ENCODE measurements around the gene RHOV.

The RHOV gene

GRCh38 chr15:40873694-40874561 lies at the start of gene RHOV:
Gene RHOV (minus strand): TSS chr15:40874234. CDS start chr15:40874139, 95 bp downstream.
- peak in 1 of 2 donors; percentile 52 for DNase-seq (ENCODE audit: low read depth in 2 of 2)

DNA sequence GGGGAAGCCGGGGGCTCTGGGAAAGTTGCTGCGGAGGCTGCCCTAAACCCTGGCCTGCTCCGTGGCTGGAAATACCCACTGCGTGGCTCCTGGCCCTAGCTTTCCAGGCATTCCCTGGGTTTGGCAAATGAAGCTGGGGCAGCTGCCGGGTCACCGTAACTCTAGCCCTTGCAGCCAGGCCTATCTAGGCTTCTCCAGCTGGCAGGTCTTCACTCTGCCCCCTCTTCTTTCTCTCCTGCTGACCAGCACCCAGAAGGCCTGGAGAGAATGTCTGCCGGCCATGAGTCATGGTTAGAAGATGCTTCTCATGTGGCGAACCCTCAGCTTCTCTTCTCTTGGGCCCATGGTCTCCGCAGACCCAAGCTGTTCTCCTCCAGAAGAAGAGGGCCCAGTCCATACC lies 49.5 kb upstream of the RHOV start:
- DNase-seq (ENCODE audit: low read depth in 2 of 2): no peak

- no peak for DNase-seq (ENCODE audit: low read depth in 2 of 2)
These were observed 48.6 kb upstream of the RHOV start for GRCh38 chr15:40922608-40923005.

DNA sequence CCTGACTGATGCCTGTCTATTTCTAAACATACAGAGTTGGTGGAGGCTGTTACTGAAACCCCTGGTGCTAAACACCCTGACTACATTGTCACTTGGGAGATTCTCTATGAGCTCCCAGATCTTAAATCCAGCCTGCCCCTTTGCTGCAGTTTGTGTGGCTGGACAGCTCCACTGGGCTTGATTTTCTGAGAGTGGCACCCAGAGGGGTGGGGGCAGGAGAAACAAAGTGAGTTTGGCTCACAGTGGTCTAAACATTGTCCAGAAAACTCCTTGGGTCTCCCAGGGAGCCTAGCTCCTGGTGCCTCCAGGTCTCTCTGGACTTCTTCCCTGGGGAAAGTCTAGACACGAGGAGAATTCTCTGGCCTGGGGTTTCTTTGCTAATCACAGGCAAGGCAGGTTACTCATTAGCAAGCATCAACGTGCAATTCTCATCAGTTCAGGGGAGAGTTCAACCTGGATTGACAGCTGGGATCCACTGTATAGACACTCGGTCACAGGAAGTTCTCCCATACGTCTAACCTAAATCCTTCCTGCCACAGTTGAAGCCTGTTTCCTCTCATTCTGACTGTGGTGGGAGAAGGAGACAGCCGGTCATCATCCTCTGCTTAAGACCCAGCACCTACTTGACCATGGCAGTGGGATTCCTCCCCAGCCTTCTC lies 48.0 kb upstream of the RHOV start:
- DNase-seq (ENCODE audit: low read depth in 2 of 2): no peak

GRCh38 chr15:40918799-40919392 lies 44.9 kb upstream of the RHOV start:
- no peak for DNase-seq (ENCODE audit: low read depth in 2 of 2)

- no peak for DNase-seq (ENCODE audit: low read depth in 2 of 2)
These were observed 44.2 kb upstream of the RHOV start for GRCh38 chr15:40918146-40918798.

DNA sequence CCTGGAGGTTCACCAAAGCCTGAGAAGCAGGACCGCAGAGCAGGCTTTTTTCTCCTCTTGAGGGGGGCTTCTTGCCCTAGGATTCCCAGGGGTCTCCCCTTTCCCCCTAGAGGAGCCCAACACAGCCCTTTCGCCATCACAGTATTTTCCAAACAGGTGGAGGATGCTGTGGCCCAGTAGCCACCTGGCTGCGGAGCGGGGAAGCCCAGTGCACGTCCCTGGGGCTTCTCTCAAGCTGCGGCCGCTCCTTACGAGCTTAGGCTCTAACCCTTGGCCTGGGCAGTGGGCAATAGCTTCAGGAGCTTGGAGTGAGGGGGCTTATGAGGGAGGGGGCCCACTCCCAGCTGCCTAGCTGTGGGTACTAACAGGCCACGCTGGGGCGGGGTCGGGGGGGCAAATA lies 43.6 kb upstream of the RHOV start:
- DNase-seq (ENCODE audit: low read depth in 2 of 2): no peak

GRCh38 chr15:40915679-40916078 lies 41.6 kb upstream of the RHOV start:
- no peak for DNase-seq (ENCODE audit: low read depth in 2 of 2)

GRCh38 chr15:40915116-40915661 lies 41.2 kb upstream of the RHOV start:
- DNase-seq (ENCODE audit: low read depth in 2 of 2): no peak

DNA sequence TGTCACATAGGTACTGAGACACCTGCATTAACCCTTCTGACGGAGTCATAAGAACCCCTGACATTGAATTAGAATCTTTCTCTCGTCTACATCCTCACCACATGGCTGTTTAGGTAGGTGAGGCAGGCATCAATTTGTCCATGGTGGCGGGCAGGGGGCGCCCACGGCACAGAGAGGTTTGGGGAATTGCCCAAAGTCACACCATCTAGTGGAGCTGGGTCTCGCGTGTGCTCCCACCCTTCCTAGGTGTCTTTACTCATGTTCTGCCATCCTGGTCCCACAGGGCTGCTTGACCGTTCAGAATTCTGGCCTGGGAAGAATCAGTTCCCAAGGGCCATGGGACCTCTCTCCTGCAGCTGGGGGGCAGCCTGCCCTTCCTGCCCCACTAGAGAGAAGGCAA lies 40.5 kb upstream of the RHOV start:
- DNase-seq (ENCODE audit: low read depth in 2 of 2): no peak

DNA sequence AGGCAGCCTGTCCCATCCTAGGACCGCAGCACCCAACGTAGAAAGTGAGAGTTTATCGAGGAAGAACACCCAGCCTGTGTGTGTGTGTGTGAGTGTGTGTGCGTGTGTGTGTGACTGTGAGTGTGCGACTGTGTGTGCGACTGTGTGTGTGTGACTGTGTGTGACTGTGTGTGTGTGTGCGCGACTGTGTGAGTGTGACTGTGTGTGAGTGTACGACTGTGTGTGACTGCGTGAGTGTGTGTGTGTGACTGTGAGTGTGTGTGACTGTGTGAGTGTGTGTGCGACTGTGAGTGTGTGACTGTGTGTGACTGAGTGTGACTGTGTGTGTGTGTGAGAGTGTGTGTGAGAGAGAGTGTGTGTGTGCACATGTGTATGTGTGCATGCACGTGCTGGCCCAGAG lies 40.0 kb upstream of the RHOV start:
- no peak for DNase-seq (ENCODE audit: low read depth in 2 of 2)

- no peak for DNase-seq (ENCODE audit: low read depth in 2 of 2)
These were observed 38.4 kb upstream of the RHOV start for GRCh38 chr15:40912478-40912877.

- no peak for DNase-seq (ENCODE audit: low read depth in 2 of 2)
These were observed 37.7 kb upstream of the RHOV start for GRCh38 chr15:40911693-40912092.

- DNase-seq (ENCODE audit: low read depth in 2 of 2): no peak
These were observed 37.1 kb upstream of the RHOV start for GRCh38 chr15:40911141-40911540.

- no peak for DNase-seq (ENCODE audit: low read depth in 2 of 2)
These were observed 35.9 kb upstream of the RHOV start for GRCh38 chr15:40909662-40910630.

DNA sequence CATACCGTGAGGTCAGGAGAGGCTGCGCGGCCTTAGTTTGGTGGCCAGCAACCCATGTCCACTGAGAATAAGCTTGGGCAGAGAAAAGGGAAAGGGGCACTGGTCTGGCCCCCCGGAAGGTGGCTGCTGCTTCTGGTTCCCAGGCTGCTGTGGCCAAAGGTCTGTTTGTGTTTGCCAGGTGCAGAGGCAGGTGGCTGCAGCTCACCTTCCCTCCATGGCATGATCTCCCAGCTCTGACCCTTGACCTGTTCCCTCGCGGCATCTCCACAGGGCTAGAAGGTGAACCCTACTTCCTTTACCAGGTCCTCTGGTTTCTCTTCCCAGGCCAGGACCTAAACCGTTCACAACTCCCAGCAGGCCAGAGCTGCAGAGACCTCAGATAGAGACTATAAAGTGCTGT lies 34.1 kb upstream of the RHOV start:
- DNase-seq (ENCODE audit: low read depth in 2 of 2): no peak

DNA sequence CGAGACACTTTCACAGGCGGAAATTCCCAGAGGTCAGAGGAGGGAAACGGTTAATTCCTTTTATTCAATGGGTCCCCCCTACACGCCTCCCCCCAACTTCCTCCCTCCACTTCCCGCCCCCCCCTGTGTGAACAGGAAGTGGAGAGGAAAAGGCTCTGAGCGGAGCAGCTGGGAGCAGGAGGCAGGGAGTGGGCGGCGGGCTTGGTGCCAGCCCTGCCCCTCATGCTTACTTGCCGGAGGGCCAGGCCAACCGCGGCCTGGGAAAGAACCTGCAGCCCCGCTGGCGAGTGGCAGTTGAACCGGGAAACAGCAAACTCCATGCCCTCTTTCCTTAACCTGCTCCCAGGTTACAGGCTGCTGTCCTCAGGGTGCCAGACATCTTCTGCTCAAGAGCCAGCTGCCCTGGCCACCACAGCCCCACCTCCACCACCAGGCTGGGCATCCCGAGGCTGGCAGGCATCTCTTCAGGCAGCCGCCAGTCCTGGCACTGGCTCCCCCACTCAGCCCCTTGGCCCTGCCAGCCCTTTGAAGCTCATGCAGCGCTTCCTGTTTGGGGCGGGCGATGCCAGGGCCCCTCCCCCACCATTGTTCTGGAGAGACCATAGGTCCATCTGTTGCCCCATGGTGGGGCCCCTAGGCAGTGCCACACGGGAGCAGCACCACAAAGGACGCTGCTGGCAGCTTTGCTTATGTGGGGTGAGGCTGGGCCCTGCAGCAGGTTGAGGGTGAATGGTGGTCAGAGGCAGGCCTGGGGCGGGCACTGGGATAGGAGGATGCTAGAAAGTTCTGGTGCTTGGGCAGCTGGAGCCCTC lies 33.2 kb upstream of the RHOV start:
- peak in 1 of 2 donors; percentile 22 for DNase-seq (ENCODE audit: low read depth in 2 of 2)

DNA sequence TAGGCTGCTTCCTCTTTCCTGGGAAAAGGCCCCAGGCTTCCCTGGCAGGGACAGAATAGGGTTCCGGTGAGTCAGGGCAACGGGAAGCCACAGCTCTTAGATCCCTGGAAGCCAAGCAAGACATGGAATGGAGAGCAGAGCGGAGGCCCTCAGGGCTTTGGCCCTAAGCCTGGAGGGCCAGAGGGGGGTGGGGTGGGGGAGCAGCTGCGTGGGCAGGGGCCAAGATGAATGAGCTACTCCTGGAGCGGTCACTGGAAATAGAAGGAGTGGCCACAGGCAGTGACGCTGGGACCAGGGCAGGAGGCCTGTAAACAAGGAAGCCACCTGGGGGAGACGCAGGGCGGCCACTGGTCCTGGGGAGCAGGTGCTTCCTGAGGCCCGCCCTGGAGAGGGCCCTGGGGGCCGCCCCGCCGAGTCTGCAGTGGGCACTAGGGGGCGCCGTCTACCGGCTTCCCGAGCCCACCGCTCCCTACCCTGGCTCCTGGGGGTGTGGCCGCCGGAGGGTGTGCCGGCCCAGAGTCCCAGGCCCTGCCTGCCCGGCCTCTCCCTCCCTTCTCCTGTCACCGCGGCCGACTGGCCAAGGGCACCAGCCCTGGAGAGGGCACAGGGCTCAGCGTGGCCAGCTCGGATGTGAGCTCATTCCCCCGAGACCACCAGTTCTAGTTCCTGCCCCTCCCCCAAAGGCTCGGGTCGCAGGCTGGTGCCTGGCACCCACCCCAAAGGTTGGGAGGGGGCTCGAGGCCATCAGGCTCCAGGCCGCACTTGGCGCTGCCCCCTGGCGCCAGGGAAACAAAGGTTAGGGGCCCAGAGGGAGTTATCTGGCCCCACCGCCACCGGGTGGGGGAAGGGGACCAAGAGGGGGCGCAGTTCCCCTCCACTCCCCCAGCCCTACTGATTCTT lies 32.3 kb upstream of the RHOV start:
- peak; percentile 82 to 83 for DNase-seq (ENCODE audit: low read depth in 2 of 2)
